Urinary bladder (tissue), 4 donors: ENCODE data around the gene MBIP. TPM values are rescaled to one million over a fixed set of nuclear protein-coding genes. Genes with fewer than 3 reads are reported as not detected.
A peak's percentile ranks its signal among the peaks of the same experiment; 100 is the strongest.
"Not testable (repeated sequence)": the region's sequence is repeated elsewhere in the genome, so short reads cannot be mapped to it uniquely, and the experiment has no call there.

Experiments used
- DNase-seq: peaks from one replicate; pipeline ENCODE4 v3.0.0-alpha.2; 2015; ENCODE audit errors: extremely low spot score
- H3K27ac ChIP-seq: one replicate; pipeline ENCODE4 v1.5.1; 2013; ENCODE audit warnings: low read depth, mild to moderate bottlenecking, moderate library complexity
- H3K36me3 ChIP-seq: one replicate; pipeline ENCODE4 v1.6.1; 2013; ENCODE audit warnings: mild to moderate bottlenecking, moderate library complexity; ENCODE audit not compliant: insufficient read depth
- H3K4me1 ChIP-seq: one replicate; pipeline ENCODE4 v1.6.1; 2013; ENCODE audit warnings: mild to moderate bottlenecking, moderate library complexity; ENCODE audit not compliant: insufficient read depth
- H3K4me3 ChIP-seq: one replicate; pipeline ENCODE4 v1.5.1; 2013; ENCODE audit warnings: low read depth, low read length
- WGBS: extraction: QIAGEN DNeasy Blood & Tissue Kit; methylation state at CpG from one replicate; pipeline ENCODE4 v1.1.7; 2013; 5-methylcytosine and 5-hydroxymethylcytosine counted together
- polyA plus RNA-seq: library from polyadenylated mRNA; stranded (reverse); fragments of 200-250 nt; gene quantifications from one replicate; pipeline ENCODE4 v1.2.3, GENCODE V29; 2013
- total RNA-seq: library from RNA; depleted of rRNA; stranded (reverse); fragments of >200 nt; gene quantifications from one replicate; pipeline ENCODE4 v1.2.3, GENCODE V29; 2014
- donor health status: healthy with polysubstance abuse.
- donor health status: healthy.

MBIP gene, protein sequence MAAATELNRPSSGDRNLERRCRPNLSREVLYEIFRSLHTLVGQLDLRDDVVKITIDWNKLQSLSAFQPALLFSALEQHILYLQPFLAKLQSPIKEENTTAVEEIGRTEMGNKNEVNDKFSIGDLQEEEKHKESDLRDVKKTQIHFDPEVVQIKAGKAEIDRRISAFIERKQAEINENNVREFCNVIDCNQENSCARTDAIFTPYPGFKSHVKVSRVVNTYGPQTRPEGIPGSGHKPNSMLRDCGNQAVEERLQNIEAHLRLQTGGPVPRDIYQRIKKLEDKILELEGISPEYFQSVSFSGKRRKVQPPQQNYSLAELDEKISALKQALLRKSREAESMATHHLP
- total RNA-seq (33.3 TPM), polyA plus RNA-seq (21.9 TPM)

DNA sequence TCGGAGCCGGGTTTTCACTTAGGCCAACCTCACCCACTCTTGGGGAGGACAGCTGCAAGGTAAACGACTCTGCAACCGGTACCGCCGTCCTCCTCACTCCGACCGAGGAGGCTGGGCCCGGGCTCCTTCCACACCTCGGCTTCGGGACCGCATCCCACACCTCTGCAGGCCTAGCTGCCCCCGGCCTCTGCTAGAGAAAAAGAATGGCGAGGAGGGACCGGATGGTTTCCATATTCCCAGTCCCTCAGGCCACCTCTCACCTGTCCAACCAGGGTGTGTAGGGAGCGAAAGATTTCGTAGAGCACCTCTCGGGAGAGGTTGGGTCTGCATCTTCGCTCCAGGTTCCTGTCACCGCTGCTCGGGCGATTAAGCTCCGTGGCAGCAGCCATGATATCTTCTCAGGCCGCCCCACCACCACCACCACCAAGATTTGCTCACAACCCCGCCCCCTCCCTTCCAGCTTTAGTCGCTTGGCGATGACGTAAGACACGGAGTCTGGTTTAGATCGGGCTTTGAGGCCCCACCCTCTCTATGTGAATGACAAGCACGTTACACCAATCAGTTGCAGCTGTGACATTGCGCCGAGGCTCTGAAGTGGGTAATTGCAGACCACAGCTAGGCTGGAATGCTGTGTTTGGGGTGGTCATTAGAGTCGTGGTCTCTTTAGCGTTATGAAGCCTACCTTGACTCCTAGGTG is at the start of gene MBIP:
Gene MBIP (minus strand): TSS at position 438 of the 697 bp plus-strand sequence. CDS start 49 bp downstream, at position 389.
- Histone ChIP-seq H3K4me3 (peak within 1 kb of the TSS; percentile 69), H3K36me3 (no peaks in the 10 kb centered on the region), H3K4me1 (no peaks in the 10 kb centered on the region), H3K27ac (peak within 1 kb of the TSS; percentile 4)
- peak; percentile 97 for DNase-seq
- under 1% methylated on average over 35 of the region's 35 CpGs for WGBS

DNA sequence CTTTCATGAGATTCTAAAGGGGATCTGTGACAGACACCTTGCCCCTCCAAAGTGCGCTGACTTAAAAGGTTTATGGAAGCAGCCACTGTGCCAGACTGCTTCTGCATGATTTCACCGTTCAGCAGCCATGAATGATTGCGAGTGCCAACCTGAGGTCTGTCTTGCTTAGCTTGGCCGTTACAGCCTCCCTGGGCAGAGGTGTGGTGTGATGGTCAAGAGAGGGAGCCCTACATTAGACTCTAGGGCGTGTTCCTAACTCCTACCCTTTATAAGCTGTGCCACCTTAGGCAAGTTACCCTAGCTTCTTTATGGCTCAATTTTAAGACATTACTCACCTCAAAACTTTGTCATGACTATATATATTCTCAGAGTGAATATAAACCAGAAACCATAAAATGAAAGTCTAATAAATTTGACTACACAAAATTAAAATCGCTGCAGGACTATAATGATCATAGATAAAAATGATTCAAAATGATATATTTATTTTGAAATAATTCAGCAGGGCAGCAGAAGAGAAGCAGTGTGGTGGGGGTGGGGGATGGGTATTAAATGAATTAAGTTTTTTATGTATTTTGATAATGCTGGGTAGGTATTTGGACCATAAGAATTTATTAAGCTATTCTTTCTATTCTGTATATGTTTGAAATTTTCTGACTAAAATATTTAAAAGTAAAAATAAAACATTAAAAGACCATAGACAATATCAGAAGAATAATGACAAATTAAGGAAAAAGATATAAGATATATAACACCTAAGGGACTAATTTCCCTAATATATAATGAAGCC is 47.7 kb upstream of the MBIP start:
- Histone ChIP-seq H3K36me3 (no peaks in the 10 kb centered on the region), H3K4me3 (no peak overlapping the region), H3K4me1 (no peaks in the 10 kb centered on the region), H3K27ac (no peak overlapping the region)
- WGBS, result 55% methylated on average over 6 of the region's 6 CpGs
- no peak for DNase-seq

DNA sequence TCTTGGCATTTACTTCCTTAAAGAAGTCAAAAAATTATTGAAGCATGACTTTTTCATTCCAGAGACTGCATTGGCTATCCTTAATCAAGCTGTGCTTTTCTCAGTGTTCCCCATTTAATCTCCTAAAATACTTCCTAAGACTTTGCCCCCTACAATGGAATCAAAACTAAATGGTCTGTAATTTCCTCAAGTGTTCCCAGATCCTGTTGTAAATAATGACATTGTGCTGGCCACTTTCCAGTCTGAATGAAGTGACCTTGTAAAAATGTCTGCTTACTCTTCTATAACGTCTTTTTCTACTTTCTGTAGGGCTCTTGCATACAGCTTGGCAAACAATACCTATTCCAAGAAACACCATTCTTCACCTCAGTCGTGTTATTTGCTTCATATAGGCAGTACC is 45.3 kb upstream of the MBIP start:
- Histone ChIP-seq H3K4me1 (no peaks in the 10 kb centered on the region), H3K36me3 (no peaks in the 10 kb centered on the region), H3K4me3 (no peak overlapping the region), H3K27ac (no peak overlapping the region)
- 29% methylated on average over 2 of the region's 2 CpGs for WGBS
- no peak for DNase-seq

DNA sequence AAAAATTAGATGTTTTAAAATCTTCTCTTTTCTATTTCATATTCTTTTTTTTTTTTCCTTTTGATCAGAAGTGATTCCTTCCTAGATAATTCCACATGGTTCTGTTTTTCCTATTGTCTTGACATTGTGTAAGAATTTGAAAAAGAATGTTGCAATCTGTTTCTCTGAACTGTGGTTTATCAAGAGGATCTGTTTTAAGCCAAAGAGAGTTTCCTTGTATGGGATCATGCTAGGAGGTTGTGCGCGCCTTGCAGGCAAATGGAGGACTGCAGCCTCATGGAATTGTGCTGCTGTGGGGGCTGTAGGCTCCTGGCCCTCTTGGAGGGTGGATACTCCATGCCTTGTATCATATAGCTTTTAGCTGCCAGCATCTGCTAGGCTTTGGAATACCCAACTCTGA is 43.3 kb upstream of the MBIP start:
- Histone ChIP-seq H3K27ac (no peak overlapping the region), H3K4me1 (no peaks in the 10 kb centered on the region), H3K4me3 (no peak overlapping the region), H3K36me3 (no peaks in the 10 kb centered on the region)
- 85% methylated on average over 2 of the region's 2 CpGs for WGBS
- DNase-seq, result no peak

DNA sequence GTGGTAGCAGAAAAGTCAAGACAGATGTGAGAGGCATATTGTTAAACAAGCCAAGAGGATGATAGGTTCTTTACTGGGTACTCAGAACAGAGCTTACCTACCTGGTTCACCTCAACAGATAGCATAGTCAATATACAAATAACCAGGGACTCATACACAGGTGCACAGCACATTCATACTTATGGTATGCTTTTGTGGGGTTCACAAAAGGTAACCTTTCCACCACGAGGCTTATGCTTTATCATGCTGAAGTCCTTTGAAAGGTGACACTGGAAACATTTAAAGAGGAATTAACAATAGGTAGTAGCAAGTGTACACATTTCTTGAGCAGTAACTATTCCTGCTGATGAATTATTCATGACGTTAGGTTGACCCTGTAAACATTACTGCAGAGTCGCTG is 42.2 kb upstream of the MBIP start:
- no peak overlapping the region for H3K4me3 ChIP-seq
- H3K4me1 ChIP-seq, result no peaks in the 10 kb centered on the region
- DNase-seq, result no peak
- no peaks in the 10 kb centered on the region for H3K36me3 ChIP-seq
- WGBS, result 51% methylated on average over 3 of the region's 3 CpGs
- H3K27ac ChIP-seq, result no peak overlapping the region

DNA sequence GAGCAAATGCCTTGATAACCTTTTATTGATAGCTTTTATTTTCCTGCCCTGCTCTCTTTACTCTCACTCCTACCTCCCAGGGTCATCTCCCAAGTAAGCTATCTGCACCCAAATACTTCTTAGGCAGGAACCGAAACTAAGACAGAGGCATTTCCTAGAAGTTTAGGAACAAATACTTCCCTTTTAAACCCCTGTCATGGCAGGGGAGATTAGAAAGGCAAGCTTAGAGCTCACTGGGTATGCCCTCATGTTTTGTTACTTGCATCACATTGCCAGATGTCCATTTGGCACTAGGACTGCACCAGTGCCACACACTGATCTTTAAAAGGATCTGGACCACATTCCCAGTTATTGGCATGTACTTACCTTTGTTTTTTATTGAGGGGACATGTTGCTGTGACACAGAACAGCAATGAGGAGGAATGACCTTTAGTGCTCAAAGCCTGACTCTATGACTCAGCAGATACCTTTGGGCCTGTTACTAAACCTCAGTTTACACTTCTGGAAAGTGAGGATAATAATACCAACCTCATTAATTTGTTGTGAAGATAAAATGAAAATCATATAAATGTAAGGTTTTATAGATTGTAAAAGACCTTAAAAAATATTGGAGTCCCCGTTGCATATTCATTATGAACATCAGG is 40.9 kb upstream of the MBIP start:
- H3K4me1 ChIP-seq, result no peaks in the 10 kb centered on the region
- DNase-seq, result no peak
- H3K27ac ChIP-seq, result no peak overlapping the region
- H3K4me3 ChIP-seq, result no peak overlapping the region
- WGBS, result 82% methylated on average over 2 of the region's 2 CpGs
- no peaks in the 10 kb centered on the region for H3K36me3 ChIP-seq

DNA sequence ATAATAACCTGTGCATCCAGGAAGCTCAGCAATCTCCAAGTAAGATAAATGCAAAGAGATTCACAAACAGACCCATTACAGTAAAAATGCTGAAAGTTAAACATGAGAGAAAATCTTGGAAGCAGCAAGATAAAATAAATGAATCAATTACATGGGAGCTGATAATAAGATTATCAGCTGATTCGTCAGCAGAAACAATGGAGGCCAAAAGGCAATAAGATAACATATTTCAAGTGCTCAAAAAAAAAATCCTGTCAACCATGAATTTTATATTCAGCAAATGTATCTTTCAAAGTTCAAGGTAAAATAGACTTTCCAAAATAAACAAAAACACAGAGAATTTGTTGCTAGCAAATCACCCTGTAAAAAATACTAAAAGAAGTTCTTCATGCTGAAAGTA is 36.4 kb upstream of the MBIP start:
- H3K4me3 ChIP-seq, result no peak overlapping the region
- no peak overlapping the region for H3K27ac ChIP-seq
- no peak for DNase-seq
- 85% methylated on average over 1 of the region's 1 CpG for WGBS
- H3K36me3 ChIP-seq, result no peaks in the 10 kb centered on the region
- H3K4me1 ChIP-seq, result no peaks in the 10 kb centered on the region

DNA sequence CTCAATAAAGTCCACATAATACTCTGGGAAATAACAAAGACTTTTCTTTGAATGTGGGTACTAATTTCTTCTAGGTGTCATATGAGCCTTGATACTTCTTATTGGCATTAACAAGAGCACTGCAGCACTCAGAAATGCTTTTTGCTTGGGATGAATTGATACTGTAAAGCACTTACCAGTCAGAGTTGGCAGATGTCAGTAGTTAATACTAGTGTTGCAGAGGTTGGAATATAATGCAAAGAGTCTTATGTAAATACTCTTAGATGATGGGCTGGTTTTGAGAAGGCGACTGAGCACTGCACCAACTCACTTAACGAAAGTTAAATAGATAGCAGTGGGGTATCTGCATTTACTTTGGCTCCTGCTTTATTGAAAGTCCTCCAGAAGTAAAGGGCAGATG is 25.6 kb upstream of the MBIP start:
- DNase-seq, result no peak

DNA sequence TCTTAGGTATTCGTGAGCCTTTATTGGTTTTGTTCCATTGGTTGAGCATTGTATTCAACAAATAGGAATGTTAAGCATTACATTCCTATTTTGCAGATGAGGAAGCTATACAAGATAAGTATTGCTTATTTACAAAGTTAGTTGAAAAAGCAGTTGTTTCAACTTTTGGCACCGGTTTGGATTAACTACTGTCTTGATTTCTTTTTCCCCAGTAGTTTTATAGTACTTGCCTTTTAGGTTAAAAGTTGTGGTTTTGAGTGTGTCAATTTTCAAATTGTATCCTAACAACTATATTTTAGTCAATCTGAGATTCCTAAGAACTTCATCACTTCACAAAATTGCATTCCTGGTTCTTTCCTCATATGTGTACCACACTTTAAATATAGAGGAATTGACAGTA is 23.8 kb upstream of the MBIP start:
- Histone ChIP-seq H3K4me3 (no peak overlapping the region), H3K4me1 (no peaks in the 10 kb centered on the region), H3K36me3 (no peaks in the 10 kb centered on the region), H3K27ac (no peak overlapping the region)
- WGBS, result 56% methylated on average over 2 of the region's 2 CpGs
- no peak for DNase-seq

More for the DNA sequence above, 25.6 kb upstream of the MBIP start:
- H3K36me3 ChIP-seq, result no peaks in the 10 kb centered on the region
- H3K4me1 ChIP-seq, result no peaks in the 10 kb centered on the region
- 41% methylated on average over 2 of the region's 2 CpGs for WGBS
- H3K4me3 ChIP-seq, result no peak overlapping the region
- H3K27ac ChIP-seq, result no peak overlapping the region

DNA sequence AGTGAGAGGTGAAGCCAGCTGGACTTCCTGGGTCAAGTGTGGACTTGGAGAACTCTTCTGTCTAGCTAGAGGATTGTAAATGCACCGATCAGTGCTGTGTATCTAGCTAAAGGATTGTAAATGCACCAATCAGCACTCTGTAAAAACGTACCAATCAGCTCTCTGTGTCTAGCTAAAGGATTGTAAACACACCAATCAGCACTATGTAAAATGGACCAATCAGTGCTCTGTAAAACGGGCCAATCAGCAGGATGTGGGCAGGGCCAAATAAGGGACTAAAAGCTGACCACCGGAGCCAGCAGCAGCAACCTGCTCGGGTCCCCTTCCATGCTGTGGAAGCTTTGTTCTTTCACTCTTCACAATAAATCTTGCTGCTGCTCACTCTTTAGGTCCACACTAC is 21.4 kb upstream of the MBIP start:
- not testable (repeated sequence) for H3K36me3 ChIP-seq, DNase-seq, H3K27ac ChIP-seq, H3K4me1 ChIP-seq, H3K4me3 ChIP-seq
- 73% methylated on average over 5 of the region's 5 CpGs for WGBS

DNA sequence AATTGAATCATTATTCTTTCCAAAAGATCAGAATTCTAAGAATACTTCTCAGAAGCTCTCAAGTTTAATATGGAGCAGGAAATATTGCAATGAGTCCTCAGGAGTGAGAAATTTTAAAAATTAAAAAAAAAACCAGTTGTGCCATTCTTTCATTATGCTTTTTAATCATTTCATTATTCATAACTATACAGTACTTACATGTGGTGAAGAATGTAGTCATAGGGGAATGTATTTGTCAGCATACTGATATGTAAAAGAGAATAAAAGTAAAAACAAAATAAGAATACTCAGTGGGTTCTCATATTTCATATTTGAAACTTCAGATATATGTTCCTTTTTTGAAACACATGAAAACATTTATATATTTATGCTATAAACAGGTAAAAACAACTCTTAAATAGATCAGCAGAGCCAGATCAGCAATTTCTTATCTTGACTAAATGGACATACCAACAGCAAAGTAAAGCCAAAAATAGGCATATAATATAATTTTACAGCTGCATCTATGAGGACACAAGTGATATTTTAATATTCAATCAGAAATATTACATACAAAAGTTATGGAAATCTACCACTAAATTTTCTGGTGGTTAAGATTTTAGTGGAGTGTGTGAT is 19.9 kb upstream of the MBIP start:
- Histone ChIP-seq H3K4me3 (no peak overlapping the region), H3K4me1 (no peaks in the 10 kb centered on the region), H3K27ac (no peak overlapping the region), H3K36me3 (no peaks in the 10 kb centered on the region)
- no peak for DNase-seq

DNA sequence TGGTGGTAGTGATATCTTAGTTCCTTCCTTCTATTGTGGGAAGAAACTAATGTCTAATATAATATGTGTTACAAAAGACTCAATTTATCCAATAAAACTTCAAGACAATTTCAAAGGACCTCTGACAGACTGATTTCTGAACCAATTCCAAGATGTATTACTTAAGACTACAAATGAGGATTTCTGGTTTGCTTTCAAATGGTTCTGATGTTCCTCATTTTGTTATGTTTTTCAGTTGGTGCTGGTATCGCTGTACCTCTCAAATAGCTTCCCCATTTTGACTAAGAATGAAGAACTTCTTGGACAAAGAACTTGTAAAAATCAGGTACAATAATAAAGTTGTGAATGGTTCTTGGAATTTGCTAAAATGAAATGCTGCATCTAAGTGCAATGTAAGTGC is 19.4 kb upstream of the MBIP start:
- H3K4me3 ChIP-seq, result no peak overlapping the region
- no peaks in the 10 kb centered on the region for H3K4me1 ChIP-seq
- WGBS, result 83% methylated on average over 1 of the region's 1 CpG
- no peaks in the 10 kb centered on the region for H3K36me3 ChIP-seq
- DNase-seq, result no peak
- H3K27ac ChIP-seq, result no peak overlapping the region

DNA sequence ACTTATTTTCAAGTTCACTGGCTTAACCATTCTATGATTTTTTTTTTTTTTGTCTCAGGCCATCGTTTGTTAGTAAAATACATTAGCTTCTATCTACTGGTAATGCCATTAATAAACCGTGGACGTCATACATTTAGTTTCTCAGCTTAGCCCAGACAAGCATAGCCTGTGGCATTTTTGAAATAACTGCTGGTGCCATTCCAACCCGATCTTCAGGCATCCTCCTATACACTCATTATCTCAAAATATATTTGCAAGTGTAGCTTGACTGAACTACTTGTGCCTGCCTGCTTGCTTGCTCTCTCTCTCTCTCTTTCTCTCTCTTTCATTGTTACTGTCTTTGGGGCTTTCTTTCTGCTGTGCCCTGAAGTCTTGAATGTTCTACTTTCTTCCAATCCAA is 12.7 kb upstream of the MBIP start:
- Histone ChIP-seq H3K4me3 (no peak overlapping the region), H3K36me3 (no peaks in the 10 kb centered on the region), H3K27ac (no peak overlapping the region), H3K4me1 (no peaks in the 10 kb centered on the region)
- WGBS, result 71% methylated on average over 4 of the region's 4 CpGs
- no peak for DNase-seq
